GM18507 (cell line): ENCODE data around the gene C16orf92.
"Not testable (repeated sequence)": the region's sequence is repeated elsewhere in the genome, so short reads cannot be mapped to it uniquely, and the experiment has no call there.

Experiments
- DNase-seq: peaks from one replicate; pipeline ENCODE4 v3.0.0; 2011; ENCODE audit warnings: low read depth; ENCODE audit not compliant: insufficient read length; ENCODE audit errors: extremely low spot score
- FAIRE-seq: peaks from 2 replicates; lab custom pipeline; 2011; peaks lifted over from hg19 to GRCh38; lab: Jason Lieb, UNC

C16orf92 gene

GRCh38 chr16:30003670-30004423, 19.2 kb upstream of the C16orf92 start:
- DNase-seq (no peak), FAIRE-seq (no peak)

- DNase-seq (no peak), FAIRE-seq (no peak)
These were observed 18.6 kb upstream of the C16orf92 start for GRCh38 chr16:30004424-30004776.

- no peak for DNase-seq
- FAIRE-seq: no peak
These were observed 18.2 kb upstream of the C16orf92 start for GRCh38 chr16:30004811-30005242.

- DNase-seq (peak; percentile 46), FAIRE-seq (peak; percentile 60)
These were observed 17.5 kb upstream of the C16orf92 start for GRCh38 chr16:30005341-30006094.

GRCh38 chr16:30006095-30006473, 16.9 kb upstream of the C16orf92 start:
- no peak for DNase-seq
- no peak for FAIRE-seq

GRCh38 chr16:30006659-30007377, 16.2 kb upstream of the C16orf92 start:
- DNase-seq (no peak), FAIRE-seq (no peak)

- FAIRE-seq (no peak), DNase-seq (no peak)
These were observed 15.6 kb upstream of the C16orf92 start for GRCh38 chr16:30007378-30007895.

- DNase-seq: no peak
- no peak for FAIRE-seq
These were observed 13.7 kb upstream of the C16orf92 start for GRCh38 chr16:30009085-30009862.

- FAIRE-seq: no peak
- no peak for DNase-seq
These were observed 12.8 kb upstream of the C16orf92 start for GRCh38 chr16:30009990-30010843.

GRCh38 chr16:30010844-30011713, 11.9 kb upstream of the C16orf92 start, which contains the start of gene DOC2A:
Gene DOC2A, minus strand, starts transcription at chr16:30011027. Its CDS starts 805 bp downstream, at chr16:30010222.
- FAIRE-seq (no peak), DNase-seq (no peak)

GRCh38 chr16:30011714-30012504, 11.1 kb upstream of the C16orf92 start:
- FAIRE-seq: no peak

GRCh38 chr16:30012598-30012997, 10.4 kb upstream of the C16orf92 start:
- not testable (repeated sequence) for FAIRE-seq, DNase-seq

More at GRCh38 chr16:30011714-30012504, 11.1 kb upstream of the C16orf92 start:
- DNase-seq: no peak

- FAIRE-seq, DNase-seq: not testable (repeated sequence)
These were observed 7.5 kb upstream of the C16orf92 start for GRCh38 chr16:30015450-30015849.

GRCh38 chr16:30016555-30017276, 6.3 kb upstream of the C16orf92 start:
- no peak for FAIRE-seq

GRCh38 chr16:30017277-30017656, 5.7 kb upstream of the C16orf92 start:
- DNase-seq (no peak), FAIRE-seq (no peak)

More at GRCh38 chr16:30016555-30017276, 6.3 kb upstream of the C16orf92 start:
- no peak for DNase-seq

- FAIRE-seq, DNase-seq: not testable (repeated sequence)
These were observed 5.1 kb upstream of the C16orf92 start for GRCh38 chr16:30017937-30018336.
